GM04504 (cell line): ENCODE data around the gene SERINC5.
"Not testable (repeated sequence)": the region's sequence is repeated elsewhere in the genome, so short reads cannot be mapped to it uniquely, and the experiment has no call there.

Source experiments
- DNase-seq: peaks from one replicate; pipeline ENCODE4 v3.0.0-alpha.2; 2012; ENCODE audit warnings: low read depth

The SERINC5 gene

GRCh38 chr5:80170117-80170535, 85.7 kb downstream of the SERINC5 start:
- no peak for DNase-seq

- no peak for DNase-seq
These were observed 87.3 kb downstream of the SERINC5 start for GRCh38 chr5:80168388-80169028.

- no peak for DNase-seq
These were observed 90.4 kb downstream of the SERINC5 start for GRCh38 chr5:80165452-80165851.

GRCh38 chr5:80161165-80161564, 94.7 kb downstream of the SERINC5 start:
- DNase-seq, result no peak

GRCh38 chr5:80160242-80160641, 95.6 kb downstream of the SERINC5 start:
- DNase-seq, result no peak

- no peak for DNase-seq
These were observed 96.6 kb downstream of the SERINC5 start for GRCh38 chr5:80159133-80159815.

- no peak for DNase-seq
These were observed 99.7 kb downstream of the SERINC5 start for GRCh38 chr5:80156156-80156555.

GRCh38 chr5:80154749-80155148, 101.1 kb downstream of the SERINC5 start:
- DNase-seq, result no peak

- DNase-seq, result not testable (repeated sequence)
These were observed 101.6 kb downstream of the SERINC5 start for GRCh38 chr5:80154289-80154688.

GRCh38 chr5:80153586-80154126, 102.2 kb downstream of the SERINC5 start:
- no peak for DNase-seq

GRCh38 chr5:80152778-80153177, 103.1 kb downstream of the SERINC5 start:
- DNase-seq, result no peak

- DNase-seq, result no peak
These were observed 104.0 kb downstream of the SERINC5 start for GRCh38 chr5:80151890-80152289.

- DNase-seq, result no peak
These were observed 105.1 kb downstream of the SERINC5 start for GRCh38 chr5:80150731-80151130.

GRCh38 chr5:80149161-80149609, 106.7 kb downstream of the SERINC5 start:
- DNase-seq, result no peak

- no peak for DNase-seq
These were observed 108.6 kb downstream of the SERINC5 start for GRCh38 chr5:80147119-80147815.

GRCh38 chr5:80146046-80146445, 109.8 kb downstream of the SERINC5 start:
- no peak for DNase-seq

- no peak for DNase-seq
These were observed 112.4 kb downstream of the SERINC5 start for GRCh38 chr5:80143491-80143890.

- DNase-seq, result no peak
These were observed 112.9 kb downstream of the SERINC5 start for GRCh38 chr5:80142996-80143395.

- DNase-seq, result no peak
These were observed 114.2 kb downstream of the SERINC5 start for GRCh38 chr5:80141681-80142080.

GRCh38 chr5:80141147-80141671, 114.6 kb downstream of the SERINC5 start:
- DNase-seq, result peak; percentile 88

GRCh38 chr5:80140496-80140895, 115.4 kb downstream of the SERINC5 start:
- DNase-seq, result no peak

GRCh38 chr5:80139466-80139972, 116.3 kb downstream of the SERINC5 start:
- DNase-seq, result no peak
